Prostate gland (tissue), 2 donors: ENCODE results near the gene OR51B5. TPM values are rescaled to one million over a fixed set of nuclear protein-coding genes. Genes with fewer than 3 reads are reported as not detected.
"Not testable (repeated sequence)": the region's sequence is repeated elsewhere in the genome, so short reads cannot be mapped to it uniquely, and the experiment has no call there.

Source experiments
- DNase-seq: peaks from one replicate; pipeline ENCODE4 v3.0.0-alpha.2; 2019; ENCODE audit warnings: low spot score
- H3K27ac ChIP-seq, 2 donors: fragments of 200-600 bp; sonication (generic); 2 replicates each; pipeline ENCODE4 v1.5.1; 2017 to 2019
- H3K27me3 ChIP-seq: fragments of 200-600 bp; sonication (generic); replicated peaks from 2 replicates; pipeline ENCODE4 v1.5.1; 2019; ENCODE audit not compliant: insufficient read depth
- H3K36me3 ChIP-seq, 2 donors: fragments of 200-600 bp; sonication (generic); 1 replicate in 1 of 2; 2 replicates in 1 of 2; pipeline versions ENCODE4 v1.5.1 to v1.8.1; 2017 to 2019
- H3K4me1 ChIP-seq: fragments of 200-600 bp; sonication (generic); replicated peaks from 2 replicates; pipeline ENCODE4 v1.5.1; 2019
- H3K4me3 ChIP-seq, 2 donors: fragments of 200-600 bp; sonication (generic); 2 replicates each; pipeline ENCODE4 v1.5.1; 2017 to 2019
- H3K9me3 ChIP-seq: fragments of 200-600 bp; sonication (generic); 2 replicates; pipeline ENCODE4 v1.5.1; 2017
- CTCF ChIP-seq, 4 experiments: fragments of 200-600 bp in 2 of 4; fragments of 450-650 bp in 2 of 4; sonication (generic) in 2 of 4; IDR thresholded peaks; 1 replicate in 3 of 4; 2 replicates in 1 of 4; pipeline ENCODE4 v1.5.1; 2016 to 2019; ENCODE audit warnings: antibody characterized with exemption in 4 of 4, mild to moderate bottlenecking in 2 of 4, moderate library complexity in 2 of 4
- POLR2A ChIP-seq: fragments of 450-650 bp; IDR thresholded peaks from one replicate; pipeline ENCODE4 v1.6.1; 2016; ENCODE audit warnings: antibody characterized with exemption, mild to moderate bottlenecking
- POLR2AphosphoS5 ChIP-seq: sonication (generic); formaldehyde crosslinking; IDR thresholded peaks from one replicate; pipeline ENCODE4 v1.6.1; 2017; ENCODE audit warnings: antibody characterized with exemption
- WGBS: methylation state at CpG from one replicate; pipeline ENCODE4 v1.1.5; 2018; 5-methylcytosine and 5-hydroxymethylcytosine counted together
- intact Hi-C: fragments of 100-400 bp; cut with DNase I; formaldehyde crosslinking; loops from one replicate; pipeline ENCODE4 v1.14.2; 2022
- total RNA-seq, 2 donors: library from RNA; depleted of rRNA; stranded (reverse); fragments of >200 nt; gene quantifications; one replicate each; pipeline ENCODE4 v1.1.0, GENCODE V29; 2016

OR51B5 gene
- total RNA-seq, 2 donors from 2014 or later, result 0.23 to 2.5 TPM

- no peaks in the 10 kb centered on the region for H3K27me3 ChIP-seq
- no peak overlapping the region for H3K4me3 ChIP-seq
- H3K36me3 ChIP-seq, result no peaks in the 10 kb centered on the region
- 73% methylated on average over 4 of the region's 4 CpGs for WGBS
- no peak overlapping the region for H3K27ac ChIP-seq
- intact Hi-C loops, result no loop called here
- TF ChIP-seq CTCF (IDR thresholded peaks at IDR 0.05) (peak; percentile 20 to 51 (median 48)), POLR2A (no peak)
- H3K9me3 ChIP-seq, result no peaks in the 10 kb centered on the region
- peak; percentile 9 for DNase-seq
- no peaks in the 10 kb centered on the region for H3K4me1 ChIP-seq
Observed at GRCh38 chr11:5380740-5381342, 37.5 kb upstream of the OR51B5 start.

GRCh38 chr11:5369789-5370188 lies 26.5 kb upstream of the OR51B5 start:
- Histone ChIP-seq H3K27me3 (no peaks in the 10 kb centered on the region), H3K9me3 (no peaks in the 10 kb centered on the region), H3K27ac (no peak overlapping the region), H3K4me3 (no peak overlapping the region), H3K4me1 (no peaks in the 10 kb centered on the region), H3K36me3 (no peaks in the 10 kb centered on the region)
- TF ChIP-seq POLR2AphosphoS5, result no peak
- TF ChIP-seq CTCF (IDR thresholded peaks at IDR 0.05), result no peak
- no peak for TF ChIP-seq POLR2A
- no peak for DNase-seq
- intact Hi-C loops, result no loop called here

DNA sequence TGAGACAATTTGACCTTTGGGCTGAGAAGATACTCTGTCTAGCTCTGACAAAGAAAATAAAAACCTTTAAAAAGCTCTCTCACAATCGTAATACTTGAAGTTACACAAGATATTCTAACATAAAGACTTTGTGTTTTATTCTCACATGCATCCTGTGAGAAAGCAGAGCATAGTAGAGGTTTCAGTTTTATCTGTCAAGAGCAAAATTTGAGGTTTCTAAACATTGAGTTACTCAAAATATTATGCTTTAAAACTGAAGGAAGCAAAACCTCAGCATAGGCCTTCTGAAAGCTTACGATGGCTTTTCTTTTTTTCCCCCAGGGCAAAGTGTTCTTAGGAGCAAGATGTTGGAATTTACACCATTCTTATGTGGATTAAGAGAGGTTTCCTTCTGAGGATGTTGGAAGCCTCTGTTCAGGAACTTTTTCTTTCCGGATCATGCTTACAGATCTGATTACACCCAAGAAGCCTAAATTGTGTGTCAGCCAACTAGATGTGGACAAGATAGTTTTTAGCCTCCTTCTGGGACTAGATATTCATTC lies 25.2 kb upstream of the OR51B5 start:
- WGBS, result 60% methylated on average over 3 of the region's 3 CpGs
- no peaks in the 10 kb centered on the region for H3K27me3 ChIP-seq
- H3K4me3 ChIP-seq, result no peak overlapping the region
- no peak for DNase-seq
- H3K4me1 ChIP-seq, result no peaks in the 10 kb centered on the region
- H3K36me3 ChIP-seq, result no peaks in the 10 kb centered on the region
- H3K9me3 ChIP-seq, result no peaks in the 10 kb centered on the region
- TF ChIP-seq POLR2A (no peak), CTCF (IDR thresholded peaks at IDR 0.05) (no peak), POLR2AphosphoS5 (no peak)
- H3K27ac ChIP-seq, result no peak overlapping the region
- intact Hi-C loops, result no loop called here

- no peaks in the 10 kb centered on the region for H3K9me3 ChIP-seq
- 81% methylated on average over 2 of the region's 2 CpGs for WGBS
- no peak overlapping the region for H3K4me3 ChIP-seq
- no peak for TF ChIP-seq POLR2AphosphoS5
- no peak for TF ChIP-seq POLR2A
- no peak for TF ChIP-seq CTCF (IDR thresholded peaks at IDR 0.05)
- intact Hi-C loops, result no loop called here
- no peaks in the 10 kb centered on the region for H3K4me1 ChIP-seq
- no peak overlapping the region for H3K27ac ChIP-seq
- DNase-seq, result no peak
- H3K36me3 ChIP-seq, result no peaks in the 10 kb centered on the region
- H3K27me3 ChIP-seq, result no peaks in the 10 kb centered on the region
Observed at GRCh38 chr11:5367448-5368074, 24.2 kb upstream of the OR51B5 start.

DNA sequence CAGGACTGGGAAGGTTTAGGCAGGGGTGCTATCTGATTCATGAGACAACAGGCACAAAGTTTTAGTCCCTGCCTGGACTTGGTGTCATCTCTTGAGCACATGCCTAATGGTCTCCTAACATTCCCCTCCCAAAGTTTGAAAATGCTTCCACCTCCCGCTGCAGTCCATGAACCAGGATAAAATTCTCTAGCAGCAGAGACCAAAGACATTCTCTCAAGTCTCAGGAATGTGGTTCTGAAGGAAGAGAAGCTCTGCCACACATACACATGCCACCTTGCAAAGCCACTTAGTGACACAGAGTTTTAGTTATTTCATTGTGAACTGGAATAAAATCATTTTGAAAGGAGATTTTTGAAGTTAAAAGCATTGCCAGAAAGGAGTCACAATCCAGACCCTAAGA lies 23.5 kb upstream of the OR51B5 start:
- no peaks in the 10 kb centered on the region for H3K4me1 ChIP-seq
- H3K9me3 ChIP-seq, result no peaks in the 10 kb centered on the region
- no peaks in the 10 kb centered on the region for H3K27me3 ChIP-seq
- 78% methylated on average over 1 of the region's 1 CpG for WGBS
- intact Hi-C loops, result no loop called here
- no peak for TF ChIP-seq POLR2A
- no peaks in the 10 kb centered on the region for H3K36me3 ChIP-seq
- no peak overlapping the region for H3K27ac ChIP-seq
- H3K4me3 ChIP-seq, result no peak overlapping the region
- no peak for DNase-seq

DNA sequence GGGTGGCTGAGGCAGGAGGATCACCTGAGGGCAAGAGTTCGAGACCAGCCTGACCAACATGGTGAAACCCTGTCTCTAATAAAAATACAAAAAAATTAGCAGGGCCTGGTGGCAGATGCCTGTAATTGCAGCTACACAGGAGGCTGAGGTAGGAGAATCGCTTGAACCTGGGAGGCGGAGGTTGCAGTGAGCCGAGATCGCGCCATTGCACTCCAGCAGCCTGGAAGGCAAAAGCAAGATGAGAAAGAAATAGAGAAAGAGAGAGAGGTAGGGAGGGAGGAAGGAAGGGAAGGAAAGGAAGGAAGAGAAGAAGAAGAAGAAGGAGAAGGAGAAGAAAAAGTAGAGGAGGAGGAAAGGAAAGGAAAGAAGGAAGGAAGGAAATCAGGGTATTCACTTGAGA lies 23.0 kb upstream of the OR51B5 start:
- H3K27ac ChIP-seq, DNase-seq, H3K9me3 ChIP-seq, H3K36me3 ChIP-seq, H3K4me1 ChIP-seq, H3K4me3 ChIP-seq, H3K27me3 ChIP-seq, intact Hi-C loops: not testable (repeated sequence)
- WGBS, result 85% methylated on average over 6 of the region's 6 CpGs
